SK-N-DZ (cell line): ENCODE results near the gene DNAJC5.
"Not testable (repeated sequence)": the region's sequence is repeated elsewhere in the genome, so short reads cannot be mapped to it uniquely, and the experiment has no call there.

Experiments
- DNase-seq: peaks from one replicate; pipeline ENCODE4 v3.0.0-alpha.2; 2015; ENCODE audit warnings: low spot score

DNAJC5 gene

GRCh38 chr20:63955281-63955826 is 60.4 kb downstream of the DNAJC5 start:
- peak; percentile 62 for DNase-seq

DNA sequence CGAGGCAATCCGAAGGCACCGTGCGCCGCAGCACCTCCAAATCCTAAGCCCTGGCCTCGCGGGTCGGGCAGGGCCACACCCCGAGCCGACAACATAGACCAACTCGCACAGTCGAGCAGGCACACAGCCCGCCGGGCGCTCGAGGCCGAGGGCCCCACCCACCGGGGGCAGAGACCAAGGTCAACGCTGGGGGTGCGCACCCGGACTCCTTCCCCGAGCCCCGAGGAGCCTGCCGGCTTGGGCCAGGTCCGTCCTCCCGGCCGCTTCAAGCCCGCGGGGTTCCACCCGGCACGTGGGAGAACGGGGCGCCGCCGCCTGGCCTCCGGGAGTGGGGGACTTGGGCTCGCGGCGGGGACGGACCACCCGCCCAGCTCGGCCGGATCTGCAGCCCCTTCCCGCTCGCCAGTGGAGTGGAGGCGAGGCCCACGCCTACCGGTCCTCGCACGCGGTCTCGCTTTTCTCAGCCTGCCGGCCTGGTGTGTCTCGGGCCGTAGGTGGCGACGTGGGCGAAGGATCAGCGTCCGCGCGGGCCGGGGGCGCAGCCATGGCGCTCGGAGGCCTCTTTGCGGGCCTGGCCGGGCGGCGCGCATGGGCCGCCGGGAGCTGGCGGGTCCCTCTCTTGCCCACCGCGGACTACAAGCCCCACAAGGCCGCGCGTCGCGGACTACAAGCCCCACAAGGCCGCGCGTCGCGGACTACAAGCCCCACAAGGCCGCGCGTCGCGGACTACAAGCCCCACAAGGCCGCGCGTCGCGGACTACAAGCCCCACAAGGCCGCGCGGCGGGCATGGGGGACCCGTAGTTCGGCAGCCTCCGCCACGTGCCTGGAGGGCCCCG is 61.1 kb downstream of the DNAJC5 start, which contains the start of gene UCKL1:
Gene UCKL1 (minus strand): TSS at position 590 of the 837 bp plus-strand sequence. CDS start 44 bp downstream, at position 546.
- peak; percentile 90 for DNase-seq

DNA sequence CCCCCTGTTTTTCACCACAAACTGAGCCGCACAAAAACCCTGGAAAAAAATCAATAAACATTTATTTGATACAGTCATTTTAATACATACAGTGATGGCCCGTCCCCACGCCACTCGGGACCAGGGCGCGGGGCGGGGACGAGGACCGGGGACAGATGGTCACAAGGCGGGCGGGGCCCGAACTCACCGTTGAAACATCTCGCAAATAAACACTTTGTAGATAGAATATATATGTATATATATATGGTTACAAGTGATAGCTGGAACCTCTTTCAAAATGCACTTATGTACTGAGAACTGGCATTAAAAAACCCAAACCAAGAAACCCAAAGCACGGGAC is 61.7 kb downstream of the DNAJC5 start:
- DNase-seq, result no peak

- peak; percentile 89 for DNase-seq
Measured at GRCh38 chr20:63957004-63957689, 62.2 kb downstream of the DNAJC5 start.

DNA sequence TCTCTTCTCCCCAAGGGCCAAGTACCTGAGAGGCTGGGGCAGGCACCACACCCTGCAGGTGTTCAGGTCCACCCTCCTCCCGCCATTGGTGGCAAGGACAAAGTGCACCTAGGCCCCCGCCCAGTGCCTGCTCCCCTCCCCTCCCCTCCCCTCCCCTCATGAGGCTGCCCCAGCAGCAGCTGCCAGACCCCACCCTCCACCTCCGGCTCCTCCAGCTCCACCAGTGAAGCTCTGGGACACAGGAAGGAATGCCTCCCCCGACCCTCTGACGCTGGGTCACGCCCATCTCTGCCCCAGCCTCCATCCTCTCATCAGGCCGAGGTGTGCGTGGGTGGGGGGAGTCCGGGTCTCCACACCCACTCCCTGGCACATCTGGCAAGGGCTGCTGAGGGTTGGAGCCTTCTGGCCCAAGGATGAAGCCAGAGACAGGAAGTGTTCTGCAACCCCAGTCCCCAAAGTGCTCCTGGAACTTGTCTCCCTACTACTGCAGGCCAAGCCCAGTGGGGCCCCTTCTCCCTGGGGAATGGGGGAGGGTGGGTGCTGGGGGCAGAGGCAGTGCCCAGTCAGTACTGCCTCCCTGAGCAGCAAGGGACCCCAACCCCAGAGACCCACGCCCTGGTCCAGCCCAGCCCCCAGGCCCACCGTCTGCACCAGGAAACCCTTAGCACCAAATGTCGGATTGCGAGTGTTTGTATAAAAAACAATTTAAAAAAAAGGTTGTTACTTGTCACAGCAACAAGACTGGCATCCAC is 62.9 kb downstream of the DNAJC5 start:
- peak; percentile 61 for DNase-seq

DNA sequence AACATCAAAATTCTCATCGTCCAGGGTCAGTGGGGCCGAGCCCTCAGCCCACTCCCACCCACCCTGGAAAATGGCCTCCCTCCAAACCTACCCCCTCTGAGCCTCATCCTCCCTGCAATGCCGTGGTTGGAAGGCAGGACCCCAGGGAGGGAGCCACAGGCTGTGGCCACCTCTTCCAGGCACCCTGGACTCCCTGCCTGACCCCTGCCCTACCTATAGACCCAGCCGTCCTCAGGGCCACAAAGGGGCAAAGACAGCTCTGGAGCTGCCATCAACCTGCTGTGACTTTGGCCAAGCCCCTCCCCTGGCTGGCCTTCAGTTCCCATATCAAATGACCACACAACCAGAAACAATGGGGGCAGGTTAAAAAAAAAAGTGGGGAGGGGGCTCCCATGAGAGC is 63.5 kb downstream of the DNAJC5 start:
- DNase-seq, result no peak

- no peak for DNase-seq
Measured at GRCh38 chr20:63958964-63959698, 64.2 kb downstream of the DNAJC5 start.

DNA sequence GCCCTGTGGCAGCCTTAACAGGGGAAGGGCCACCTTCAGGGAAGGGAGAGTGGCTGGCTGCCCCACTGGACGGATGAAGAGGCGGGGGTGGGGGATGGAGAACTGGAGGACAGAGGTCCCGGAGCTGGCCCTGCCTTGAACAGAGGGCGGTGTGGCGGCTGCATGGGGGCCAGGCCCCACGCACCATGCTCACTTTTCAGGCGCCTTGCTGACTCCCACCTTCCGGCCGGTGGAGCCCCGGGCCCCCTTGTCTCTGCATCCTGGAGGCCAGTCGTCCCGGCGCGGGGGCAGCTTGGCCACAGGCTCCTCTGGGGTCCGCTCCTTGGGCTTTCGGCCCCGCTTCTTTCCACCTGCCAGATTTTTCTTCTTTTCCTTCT is 64.8 kb downstream of the DNAJC5 start:
- DNase-seq, result no peak

DNA sequence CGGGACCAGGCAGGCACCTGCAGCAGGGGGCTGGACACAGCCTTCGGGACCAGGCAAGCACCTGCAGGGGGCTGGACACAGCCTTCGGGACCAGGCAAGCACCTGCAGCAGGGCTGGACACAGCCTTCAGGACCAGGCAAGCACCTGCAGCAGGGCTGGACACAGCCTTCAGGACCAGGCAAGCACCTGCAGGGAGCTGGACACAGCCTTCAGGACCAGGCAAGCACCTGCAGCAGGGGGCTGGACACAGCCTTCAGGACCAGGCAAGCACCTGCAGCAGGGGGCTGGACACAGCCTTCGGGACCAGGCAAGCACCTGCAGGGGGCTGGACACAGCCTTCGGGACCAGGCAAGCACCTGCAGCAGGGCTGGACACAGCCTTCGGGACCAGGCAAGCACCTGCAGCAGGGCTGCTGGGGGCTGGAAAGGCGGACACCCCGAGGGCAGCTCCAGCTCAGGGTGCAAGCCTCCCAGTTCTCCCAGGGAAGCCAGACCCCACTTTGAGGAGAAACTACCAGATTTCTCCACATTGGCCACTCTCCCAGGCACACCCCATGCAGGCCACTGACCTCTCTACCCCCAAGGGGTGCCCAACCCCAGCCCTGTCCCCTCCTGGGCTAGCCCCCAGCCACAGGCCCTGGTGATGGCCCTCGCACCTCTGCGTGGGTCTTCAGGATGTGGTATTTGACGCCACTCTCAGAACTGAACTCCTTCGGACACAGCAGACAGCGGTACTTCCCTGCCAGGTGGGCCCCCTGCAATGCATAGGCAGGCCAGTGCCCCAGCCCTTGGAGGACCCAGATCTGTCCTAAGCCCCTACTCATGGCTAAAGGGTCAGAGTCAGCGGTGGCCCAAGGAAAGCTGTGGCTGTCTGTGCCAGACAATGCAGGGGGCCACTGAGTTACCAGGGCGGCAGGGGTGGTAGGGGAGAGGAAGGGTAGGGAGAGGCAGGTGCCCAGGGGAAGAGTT is 66.0 kb downstream of the DNAJC5 start:
- DNase-seq, result not testable (repeated sequence)

- DNase-seq, result no peak
Measured at GRCh38 chr20:63961664-63962425, 66.9 kb downstream of the DNAJC5 start.

DNA sequence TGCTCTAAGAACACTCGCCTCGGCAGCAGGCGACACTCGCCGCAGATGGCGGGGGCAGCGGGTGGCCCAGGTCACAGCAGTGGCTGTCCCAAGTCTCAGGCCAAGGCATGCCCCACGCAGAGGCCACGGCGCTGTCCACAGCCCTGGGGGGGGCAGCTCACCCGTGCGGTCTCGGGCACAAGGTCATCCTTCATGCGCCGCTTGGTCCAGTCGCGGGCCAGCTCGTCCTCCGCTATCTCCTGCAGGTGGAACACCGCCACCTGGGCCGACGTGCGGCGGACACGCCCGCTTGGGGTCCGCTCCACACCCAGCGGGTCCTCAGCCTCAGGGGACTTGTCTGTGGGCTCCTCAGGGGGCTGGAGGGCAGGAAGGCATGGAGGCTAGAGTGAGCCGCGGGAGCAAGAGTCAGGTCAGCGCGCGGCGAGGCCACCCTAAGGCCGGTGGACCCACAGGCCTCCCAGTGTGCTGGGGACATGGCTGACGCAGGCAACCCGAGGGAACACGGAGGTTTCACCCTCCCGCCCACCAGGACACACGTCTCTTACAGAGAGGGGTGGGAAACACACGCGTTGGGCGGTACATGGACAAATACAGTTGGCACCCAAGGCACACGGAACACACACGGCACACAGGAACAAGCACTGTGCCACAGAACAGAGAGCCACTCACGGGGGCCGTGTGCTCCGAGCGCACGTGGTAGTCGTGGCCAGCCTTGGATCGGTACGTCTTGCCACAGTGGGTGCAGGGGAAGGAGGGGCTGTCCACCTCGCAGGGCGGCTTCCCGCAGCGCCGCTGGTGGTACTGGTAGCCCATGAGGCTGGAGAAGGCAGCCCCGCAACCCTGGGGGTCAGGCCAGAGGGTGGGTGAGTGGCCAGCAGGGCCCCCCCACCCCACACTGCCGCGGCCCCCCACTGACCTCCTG is 67.8 kb downstream of the DNAJC5 start:
- no peak for DNase-seq

DNA sequence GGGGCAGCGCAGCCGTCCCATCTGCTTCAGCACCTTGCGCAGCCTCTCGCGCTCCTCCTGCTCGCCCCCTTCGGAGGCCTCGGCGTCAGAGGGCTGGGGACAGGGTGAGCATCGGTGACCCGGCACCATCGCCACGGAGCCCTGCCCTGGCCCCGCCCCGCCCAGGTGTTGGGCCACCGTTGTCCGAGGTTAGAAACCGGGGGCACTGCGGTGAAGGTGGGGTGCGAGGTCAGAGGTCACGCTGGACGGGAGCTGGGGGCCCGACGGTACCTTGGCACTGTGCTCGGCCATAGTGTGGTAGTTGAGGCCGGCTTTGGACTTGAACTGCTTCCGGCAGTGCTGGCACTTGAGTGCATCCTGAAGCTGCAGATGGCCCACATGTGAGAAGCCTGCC is 68.4 kb downstream of the DNAJC5 start:
- no peak for DNase-seq

- DNase-seq, result no peak
Measured at GRCh38 chr20:63963784-63964301, 68.9 kb downstream of the DNAJC5 start.

DNA sequence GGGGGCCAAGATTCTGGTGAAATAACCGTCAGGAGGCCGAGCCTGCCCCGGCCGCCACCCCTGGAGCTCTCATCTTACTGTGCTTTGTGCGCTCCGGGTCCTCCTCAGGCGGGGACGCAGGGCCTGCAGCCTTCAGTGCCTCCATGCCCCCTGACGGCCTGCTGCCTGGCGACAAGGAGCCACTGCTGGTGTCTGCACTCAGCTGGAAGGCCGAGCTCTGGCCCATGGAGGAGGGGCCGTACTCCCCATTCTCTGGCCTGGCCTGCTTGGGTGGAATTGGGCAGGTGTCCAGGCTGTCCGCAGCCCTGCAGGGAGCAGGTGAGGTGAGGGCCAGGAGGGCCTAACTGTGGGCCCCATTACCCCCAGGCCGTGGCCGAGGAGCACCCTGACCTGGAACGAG is 69.5 kb downstream of the DNAJC5 start:
- DNase-seq, result no peak

DNA sequence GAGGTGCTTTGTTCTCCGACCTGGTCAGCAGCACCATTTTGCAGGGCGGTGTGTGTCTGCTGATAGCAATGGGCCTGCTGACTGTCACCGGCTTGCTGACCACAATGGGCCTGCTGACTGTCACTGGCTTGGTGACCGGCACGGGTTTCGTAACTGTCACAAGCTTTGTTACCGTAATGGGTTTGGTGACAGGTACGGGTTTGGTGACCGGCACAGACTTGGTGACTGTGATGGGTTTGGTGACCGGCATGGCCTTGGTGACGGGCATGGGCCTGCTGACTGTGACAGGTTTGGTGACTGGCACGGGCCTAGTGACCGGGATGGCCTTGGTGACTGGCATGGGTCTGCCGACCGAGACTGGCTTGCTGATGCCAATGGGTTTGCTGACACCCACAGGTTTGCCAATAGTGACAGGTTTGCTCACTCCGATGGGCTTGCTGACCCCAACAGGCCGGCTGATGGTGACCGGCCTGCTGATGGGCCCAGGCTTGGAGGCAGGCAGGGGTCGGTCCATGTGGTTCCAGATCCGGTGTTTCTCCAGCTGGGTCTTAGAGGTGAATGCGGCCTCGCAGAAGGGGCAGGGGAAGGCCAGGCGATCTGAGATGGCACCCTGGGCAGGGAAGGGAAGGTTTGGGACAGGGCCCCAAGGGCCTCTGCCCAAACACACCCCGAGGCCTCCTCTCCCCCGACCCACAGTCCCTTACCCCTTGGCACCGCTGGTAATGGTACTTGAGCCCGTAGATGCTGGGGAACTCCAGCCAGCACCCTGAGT is 71.4 kb downstream of the DNAJC5 start:
- DNase-seq, result no peak

GRCh38 chr20:63966944-63967322 is 72.0 kb downstream of the DNAJC5 start:
- DNase-seq, result no peak
